H9 (cell line): ENCODE data around the gene MTMR6. TPM values are rescaled to one million over a fixed set of nuclear protein-coding genes. Genes with fewer than 3 reads are reported as not detected.

ENCODE experiments used
- DNase-seq: peaks from one replicate; pipeline ENCODE4 v3.0.0-alpha.2; 2017
- H2AFZ ChIP-seq: one replicate; pipeline ENCODE4 v1.6.1; 2013; ENCODE audit warnings: mild to moderate bottlenecking, low read length, control low read depth, moderate library complexity
- H2AK5ac ChIP-seq: 2 replicates; pipeline ENCODE4 v1.6.1; 2013; ENCODE audit warnings: low read length, control low read depth, mixed read lengths; ENCODE audit not compliant: insufficient read length
- H2BK120ac ChIP-seq: one replicate; pipeline ENCODE4 v1.6.1; 2013; ENCODE audit warnings: low read depth, mild to moderate bottlenecking, low read length, control low read depth, inconsistent platforms; ENCODE audit not compliant: poor library complexity, severe bottlenecking
- H2BK12ac ChIP-seq: 2 replicates; pipeline ENCODE4 v1.6.1; 2013; ENCODE audit warnings: low read length, control low read depth, mixed read lengths, low read depth; ENCODE audit not compliant: insufficient read length
- H2BK15ac ChIP-seq: 2 replicates; pipeline ENCODE4 v1.6.1; 2013; ENCODE audit warnings: low read depth, low read length, control low read depth
- H2BK20ac ChIP-seq: one replicate; pipeline ENCODE4 v1.6.1; 2013; ENCODE audit warnings: low read depth, mild to moderate bottlenecking, low read length, control low read depth, inconsistent platforms; ENCODE audit not compliant: poor library complexity, severe bottlenecking
- H2BK5ac ChIP-seq: 2 replicates; pipeline ENCODE4 v1.6.1; 2013; ENCODE audit warnings: low read length, control low read depth, mixed read lengths; ENCODE audit not compliant: insufficient read length
- H3K14ac ChIP-seq: 2 replicates; pipeline ENCODE4 v1.6.1; 2013; ENCODE audit warnings: low read length, control low read depth; ENCODE audit not compliant: insufficient read depth
- H3K18ac ChIP-seq: 2 replicates; pipeline ENCODE4 v1.6.1; 2013; ENCODE audit warnings: low read depth, mild to moderate bottlenecking, mixed read lengths, low read length, control low read depth; ENCODE audit not compliant: insufficient read length
- H3K23ac ChIP-seq: 2 replicates; pipeline ENCODE4 v1.6.1; 2013; ENCODE audit warnings: low read length, control low read depth, mixed read lengths, low read depth; ENCODE audit not compliant: insufficient read length
- H3K23me2 ChIP-seq: 2 replicates; pipeline ENCODE4 v1.6.1; 2013; ENCODE audit warnings: low read depth, mild to moderate bottlenecking, mixed read lengths, low read length, control low read depth; ENCODE audit not compliant: insufficient read length, poor library complexity, severe bottlenecking
- H3K27ac ChIP-seq: 2 replicates; pipeline ENCODE4 v1.5.1; 2013; ENCODE audit warnings: low read length, control low read depth, mixed read lengths, low read depth; ENCODE audit not compliant: insufficient read length
- H3K27me3 ChIP-seq: 2 replicates; pipeline ENCODE4 v1.6.1; 2013; ENCODE audit warnings: low read length, control low read depth, inconsistent platforms; ENCODE audit not compliant: insufficient read depth
- H3K4ac ChIP-seq: 2 replicates; pipeline ENCODE4 v1.6.1; 2013; ENCODE audit warnings: low read depth, mild to moderate bottlenecking, control low read depth, inconsistent platforms, low read length, moderate library complexity
- H3K4me1 ChIP-seq: 2 replicates; pipeline ENCODE4 v1.6.1; 2013; ENCODE audit warnings: low read length, control low read depth, inconsistent platforms; ENCODE audit not compliant: insufficient read depth
- H3K4me2 ChIP-seq: 2 replicates; pipeline ENCODE4 v1.6.1; 2013; ENCODE audit warnings: low read length, control low read depth, mixed read lengths; ENCODE audit not compliant: insufficient read length, insufficient read depth
- H3K56ac ChIP-seq: 2 replicates; pipeline ENCODE4 v1.6.1; 2013; ENCODE audit warnings: low read depth, mild to moderate bottlenecking, mixed read lengths, low read length, control low read depth; ENCODE audit not compliant: insufficient read length
- H3K79me1 ChIP-seq: 2 replicates; pipeline ENCODE4 v1.6.1; 2013; ENCODE audit warnings: low read depth, mild to moderate bottlenecking, moderate library complexity, low read length, control low read depth, inconsistent platforms; ENCODE audit not compliant: insufficient read depth, poor library complexity, severe bottlenecking
- H3K79me2 ChIP-seq: 2 replicates; pipeline ENCODE4 v1.6.1; 2013; ENCODE audit warnings: low read length, control low read depth, inconsistent platforms; ENCODE audit not compliant: insufficient read depth
- H3K9ac ChIP-seq: 2 replicates; pipeline ENCODE4 v1.6.1; 2013; ENCODE audit warnings: low read length, control low read depth, mixed read lengths; ENCODE audit not compliant: insufficient read length; ENCODE audit errors: extremely low read depth
- H3K9me3 ChIP-seq: one replicate; pipeline ENCODE4 v1.6.1; 2013; ENCODE audit warnings: low read depth, low read length, inconsistent platforms; ENCODE audit not compliant: control insufficient read depth
- H3T11ph ChIP-seq: one replicate; pipeline ENCODE4 v1.6.1; 2013; ENCODE audit warnings: mild to moderate bottlenecking, low read length, control low read depth, inconsistent platforms
- H4K20me1 ChIP-seq: one replicate; pipeline ENCODE4 v1.6.1; 2013; ENCODE audit not compliant: control insufficient read depth, insufficient read length, insufficient read depth
- H4K5ac ChIP-seq: 2 replicates; pipeline ENCODE4 v1.6.1; 2013; ENCODE audit warnings: low read depth, mild to moderate bottlenecking, mixed read lengths, low read length, control low read depth; ENCODE audit not compliant: insufficient read length
- H4K8ac ChIP-seq: replicated peaks from 2 replicates; pipeline ENCODE4 v1.6.1; 2013; ENCODE audit warnings: low read length, control low read depth, mixed read lengths, low read depth; ENCODE audit not compliant: insufficient read length
- H4K91ac ChIP-seq: 2 replicates; pipeline ENCODE4 v1.6.1; 2013; ENCODE audit warnings: low read depth, mild to moderate bottlenecking, moderate library complexity, mixed read lengths, low read length, control low read depth; ENCODE audit not compliant: insufficient read length
- H3K27ac Mint-ChIP-seq, 3 experiments: 2 replicates in 2 of 3; 3 replicates in 1 of 3; pipeline ENCODE4 v1.8.0; 2020 to 2021; ENCODE audit warnings: mixed read lengths in 3 of 3, mild to moderate bottlenecking in 1 of 3, moderate library complexity in 1 of 3
- H3K27me3 Mint-ChIP-seq: 2 replicates; pipeline ENCODE4 v1.8.0; 2021; ENCODE audit warnings: low read depth, mild to moderate bottlenecking, moderate library complexity, mixed read lengths
- H3K36me3 Mint-ChIP-seq, 3 experiments: 2 replicates in 2 of 3; 3 replicates in 1 of 3; pipeline ENCODE4 v1.8.0; 2020 to 2021; ENCODE audit warnings: low read depth in 3 of 3, mixed read lengths in 3 of 3; ENCODE audit not compliant: insufficient read depth in 1 of 3
- H3K4me1 Mint-ChIP-seq, 2 experiments: 2 replicates each; pipeline ENCODE4 v1.8.0; 2020; ENCODE audit warnings: mixed read lengths in 2 of 2
- H3K4me3 Mint-ChIP-seq, 2 experiments: 2 replicates in 1 of 2; 3 replicates in 1 of 2; pipeline ENCODE4 v1.8.0; 2020 to 2021; ENCODE audit warnings: mild to moderate bottlenecking in 2 of 2, mixed read lengths in 2 of 2, moderate library complexity in 1 of 2
- H3K9me3 Mint-ChIP-seq, 2 experiments: 2 replicates in 1 of 2; 3 replicates in 1 of 2; pipeline ENCODE4 v1.8.0; 2020; ENCODE audit warnings: mild to moderate bottlenecking in 2 of 2, mixed read lengths in 2 of 2, moderate library complexity in 1 of 2
- CTCF ChIP-seq: fragments of 200-600 bp; sonication (generic); conservative IDR thresholded peaks from 3 replicates; pipeline ENCODE4 v1.8.0; 2021; ENCODE audit warnings: antibody characterized with exemption, mild to moderate bottlenecking
- WGBS: extraction: QIAGEN DNeasy Blood & Tissue Kit; methylation state at CpG from one replicate; pipeline ENCODE4 v1.1.7; 2013; ENCODE audit warnings: missing lambda C conversion rate, low lambda C conversion rate, mixed read lengths; ENCODE audit not compliant: insufficient read length; ENCODE audit errors: extremely low coverage; 5-methylcytosine and 5-hydroxymethylcytosine counted together
- total RNA-seq: library from RNA; stranded (reverse); gene quantifications from 2 replicates; pipeline ENCODE4 v1.2.1, GENCODE V29; 2021

The MTMR6 gene
- total RNA-seq, 1 experiment from 2014 or later = 7.0 TPM

- Histone ChIP-seq H2AK5ac (no peak overlapping the region), H3K4me1 (no peaks in the 10 kb centered on the region; the same call in 1 of the 2 replicates), H3K23ac (no peak overlapping the region), H3K4ac (no peak overlapping the region), H3K27me3 (no peaks in the 10 kb centered on the region), H3K56ac (no peak overlapping the region), H4K91ac (no peak overlapping the region), H2BK20ac (no peak overlapping the region), H2BK120ac (no peak overlapping the region), H2BK12ac (no peak overlapping the region), H3K18ac (no peak overlapping the region), H3K9ac (no peak overlapping the region), H3K4me2 (no peak overlapping the region), H3T11ph (no peak overlapping the region), H3K14ac (no peak overlapping the region), H4K8ac (no peak overlapping the region), H4K5ac (no peak overlapping the region), H3K79me2 (no peaks in the 10 kb centered on the region), H3K79me1 (no peaks in the 10 kb centered on the region), H4K20me1 (no peaks in the 10 kb centered on the region), H3K23me2 (peaks cover 5% of the 10 kb centered on the region), H3K27ac (no peak overlapping the region), H3K9me3 (no peaks in the 10 kb centered on the region), H2BK15ac (no peak overlapping the region), H2BK5ac (no peak overlapping the region), H2AFZ (no peak overlapping the region)
- TF ChIP-seq CTCF = no peak
- Mint-ChIP-seq H3K9me3 (no peaks in the 10 kb centered on the region), H3K27ac (peak overlapping the region in 2 of 3 experiments; percentile 4 to 11; a peak in 2 of 7 replicates), H3K27me3 (peaks cover 1% of the 10 kb centered on the region; the same call in 1 of the 2 replicates), H3K36me3 (no peaks in the 10 kb centered on the region), H3K4me3 (no peak overlapping the region; a peak in 1 of 5 replicates), H3K4me1 (peaks cover 13 to 19% of the 10 kb centered on the region in 2 experiments)
- no peak for DNase-seq
- no CpG with 5 or more reads among the region's 1 CpG for WGBS
Observed at GRCh38 chr13:25281935-25282332, 5.4 kb downstream of the MTMR6 start.
